ENCODE data around the gene RCOR1. TPM values are rescaled to one million over a fixed set of nuclear protein-coding genes. Genes with fewer than 3 reads are reported as not detected.

Gene RCOR1
- polyA plus RNA-seq, 2 of the 4 experiments (the other 2 are of a cell fraction): 17.7 to 24.7 TPM

DNA sequence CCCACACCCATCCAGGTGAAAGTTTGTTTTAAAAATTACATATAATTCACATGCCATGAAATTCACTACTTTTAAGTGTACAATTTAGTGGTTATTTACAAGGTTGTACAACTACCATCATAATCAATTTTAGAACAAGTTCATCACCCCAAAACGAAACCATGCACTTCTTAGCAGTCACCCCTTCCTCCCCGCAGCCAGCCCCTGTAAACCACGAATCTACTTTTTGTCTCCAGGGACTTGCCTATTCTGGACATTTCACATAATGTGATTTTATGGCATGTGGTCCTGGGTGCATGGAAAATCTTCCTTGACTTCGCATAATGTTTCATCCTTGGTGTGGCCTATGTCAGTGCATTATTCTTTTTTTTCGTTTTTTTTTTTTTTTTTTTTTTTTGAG lies 165.6 kb downstream of the RCOR1 start:
- FAIRE-seq (no peak), DNase-seq (ENCODE audit: low read depth in 1 of 2, low spot score in 1 of 2) (no peak), ATAC-seq (no peak)
- Histone ChIP-seq H3K4me2 (no peak overlapping the region), H3K4me3 (no peak overlapping the region), H3K9me3 (no peaks in the 10 kb centered on the region), H3K4me1 (no peaks in the 10 kb centered on the region), H3K27ac (no peak overlapping the region)
- TF ChIP-seq, protein P1, sequence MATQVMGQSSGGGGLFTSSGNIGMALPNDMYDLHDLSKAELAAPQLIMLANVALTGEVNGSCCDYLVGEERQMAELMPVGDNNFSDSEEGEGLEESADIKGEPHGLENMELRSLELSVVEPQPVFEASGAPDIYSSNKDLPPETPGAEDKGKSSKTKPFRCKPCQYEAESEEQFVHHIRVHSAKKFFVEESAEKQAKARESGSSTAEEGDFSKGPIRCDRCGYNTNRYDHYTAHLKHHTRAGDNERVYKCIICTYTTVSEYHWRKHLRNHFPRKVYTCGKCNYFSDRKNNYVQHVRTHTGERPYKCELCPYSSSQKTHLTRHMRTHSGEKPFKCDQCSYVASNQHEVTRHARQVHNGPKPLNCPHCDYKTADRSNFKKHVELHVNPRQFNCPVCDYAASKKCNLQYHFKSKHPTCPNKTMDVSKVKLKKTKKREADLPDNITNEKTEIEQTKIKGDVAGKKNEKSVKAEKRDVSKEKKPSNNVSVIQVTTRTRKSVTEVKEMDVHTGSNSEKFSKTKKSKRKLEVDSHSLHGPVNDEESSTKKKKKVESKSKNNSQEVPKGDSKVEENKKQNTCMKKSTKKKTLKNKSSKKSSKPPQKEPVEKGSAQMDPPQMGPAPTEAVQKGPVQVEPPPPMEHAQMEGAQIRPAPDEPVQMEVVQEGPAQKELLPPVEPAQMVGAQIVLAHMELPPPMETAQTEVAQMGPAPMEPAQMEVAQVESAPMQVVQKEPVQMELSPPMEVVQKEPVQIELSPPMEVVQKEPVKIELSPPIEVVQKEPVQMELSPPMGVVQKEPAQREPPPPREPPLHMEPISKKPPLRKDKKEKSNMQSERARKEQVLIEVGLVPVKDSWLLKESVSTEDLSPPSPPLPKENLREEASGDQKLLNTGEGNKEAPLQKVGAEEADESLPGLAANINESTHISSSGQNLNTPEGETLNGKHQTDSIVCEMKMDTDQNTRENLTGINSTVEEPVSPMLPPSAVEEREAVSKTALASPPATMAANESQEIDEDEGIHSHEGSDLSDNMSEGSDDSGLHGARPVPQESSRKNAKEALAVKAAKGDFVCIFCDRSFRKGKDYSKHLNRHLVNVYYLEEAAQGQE (IDR thresholded peaks at IDR 0.05): no peak
- TF ChIP-seq SREBF2 (IDR thresholded peaks at IDR 0.05) (no peak), RFX5 (IDR thresholded peaks at IDR 0.05) (no peak), SMC3 (IDR thresholded peaks at IDR 0.05) (no peak), FOSB (CRISPR knock-in tag; IDR thresholded peaks at IDR 0.05) (no peak), HOXB13 (CRISPR knock-in tag; IDR thresholded peaks at IDR 0.05; ENCODE audit: low read depth) (no peak), EHMT2 (IDR thresholded peaks at IDR 0.05; ENCODE audit: low read depth) (no peak), RCOR1 (IDR thresholded peaks at IDR 0.05; ENCODE audit: low read depth, low read length) (no peak)
- TF ChIP-seq, protein P2, sequence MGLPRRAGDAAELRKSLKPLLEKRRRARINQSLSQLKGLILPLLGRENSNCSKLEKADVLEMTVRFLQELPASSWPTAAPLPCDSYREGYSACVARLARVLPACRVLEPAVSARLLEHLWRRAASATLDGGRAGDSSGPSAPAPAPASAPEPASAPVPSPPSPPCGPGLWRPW (IDR thresholded peaks at IDR 0.05): no peak
- POLR2A ChIA-PET: no interaction called here
- 75% methylated on average over 5 of the region's 5 CpGs for WGBS (ENCODE audit: missing lambda C conversion rate)
- CTCF ChIA-PET: no interaction called here

DNA sequence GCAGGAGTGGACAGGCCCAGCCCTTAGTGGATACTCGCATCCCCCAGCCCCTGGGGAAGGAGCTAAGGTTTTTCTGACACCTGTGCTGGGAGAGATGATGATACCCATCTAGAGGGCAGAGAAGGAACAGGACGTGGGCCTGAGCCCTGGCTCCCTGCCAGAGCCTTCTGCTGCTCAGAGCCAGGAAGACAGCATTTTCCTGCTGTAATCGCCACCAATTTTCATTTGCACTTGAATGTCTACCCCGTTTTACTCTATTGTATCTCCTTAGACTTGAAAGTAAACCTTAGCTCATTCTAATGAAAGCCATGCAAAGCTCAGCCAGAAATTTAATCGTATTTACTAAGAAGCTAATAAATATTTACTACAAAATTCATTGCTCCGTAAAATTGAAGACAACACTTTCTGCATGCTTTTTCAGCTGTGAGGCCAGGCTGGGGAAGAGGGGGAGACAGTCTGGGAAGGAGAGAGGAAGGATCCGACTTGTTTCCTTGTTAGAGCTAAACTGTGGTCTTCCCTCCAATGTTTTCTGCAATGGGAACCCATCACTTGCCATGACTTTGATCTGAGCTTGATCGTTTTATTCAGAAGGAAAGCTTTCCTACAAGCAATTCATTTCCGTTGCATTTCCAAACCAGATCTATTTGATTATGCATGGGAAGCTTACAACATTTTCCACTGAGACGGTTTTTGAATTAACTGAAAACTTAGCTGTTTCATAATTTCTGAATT lies 167.2 kb downstream of the RCOR1 start:
- 73% methylated on average over 10 of the region's 10 CpGs for WGBS (ENCODE audit: missing lambda C conversion rate)
- no peaks in the 10 kb centered on the region for H3K4me1 ChIP-seq
- no peak overlapping the region for H3K4me3 ChIP-seq
- TF ChIP-seq ZC3H11A (IDR thresholded peaks at IDR 0.05): no peak
- TF ChIP-seq NFE2L2 (conservative IDR thresholded peaks at IDR 0.05; ENCODE audit: low read length): no peak
- no peak for TF ChIP-seq HEYL (CRISPR knock-in tag; IDR thresholded peaks at IDR 0.05)
- TF ChIP-seq HOXB13 (CRISPR knock-in tag; IDR thresholded peaks at IDR 0.05; ENCODE audit: low read depth): no peak
- TF ChIP-seq RCOR1 (IDR thresholded peaks at IDR 0.05; ENCODE audit: low read depth, low read length): no peak
- TF ChIP-seq, protein P3, sequence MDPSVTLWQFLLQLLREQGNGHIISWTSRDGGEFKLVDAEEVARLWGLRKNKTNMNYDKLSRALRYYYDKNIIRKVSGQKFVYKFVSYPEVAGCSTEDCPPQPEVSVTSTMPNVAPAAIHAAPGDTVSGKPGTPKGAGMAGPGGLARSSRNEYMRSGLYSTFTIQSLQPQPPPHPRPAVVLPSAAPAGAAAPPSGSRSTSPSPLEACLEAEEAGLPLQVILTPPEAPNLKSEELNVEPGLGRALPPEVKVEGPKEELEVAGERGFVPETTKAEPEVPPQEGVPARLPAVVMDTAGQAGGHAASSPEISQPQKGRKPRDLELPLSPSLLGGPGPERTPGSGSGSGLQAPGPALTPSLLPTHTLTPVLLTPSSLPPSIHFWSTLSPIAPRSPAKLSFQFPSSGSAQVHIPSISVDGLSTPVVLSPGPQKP (IDR thresholded peaks at IDR 0.05; ENCODE audit: low read depth, low read length): no peak
- TF ChIP-seq, protein P4, sequence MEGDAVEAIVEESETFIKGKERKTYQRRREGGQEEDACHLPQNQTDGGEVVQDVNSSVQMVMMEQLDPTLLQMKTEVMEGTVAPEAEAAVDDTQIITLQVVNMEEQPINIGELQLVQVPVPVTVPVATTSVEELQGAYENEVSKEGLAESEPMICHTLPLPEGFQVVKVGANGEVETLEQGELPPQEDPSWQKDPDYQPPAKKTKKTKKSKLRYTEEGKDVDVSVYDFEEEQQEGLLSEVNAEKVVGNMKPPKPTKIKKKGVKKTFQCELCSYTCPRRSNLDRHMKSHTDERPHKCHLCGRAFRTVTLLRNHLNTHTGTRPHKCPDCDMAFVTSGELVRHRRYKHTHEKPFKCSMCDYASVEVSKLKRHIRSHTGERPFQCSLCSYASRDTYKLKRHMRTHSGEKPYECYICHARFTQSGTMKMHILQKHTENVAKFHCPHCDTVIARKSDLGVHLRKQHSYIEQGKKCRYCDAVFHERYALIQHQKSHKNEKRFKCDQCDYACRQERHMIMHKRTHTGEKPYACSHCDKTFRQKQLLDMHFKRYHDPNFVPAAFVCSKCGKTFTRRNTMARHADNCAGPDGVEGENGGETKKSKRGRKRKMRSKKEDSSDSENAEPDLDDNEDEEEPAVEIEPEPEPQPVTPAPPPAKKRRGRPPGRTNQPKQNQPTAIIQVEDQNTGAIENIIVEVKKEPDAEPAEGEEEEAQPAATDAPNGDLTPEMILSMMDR (IDR thresholded peaks at IDR 0.05): no peak
- TF ChIP-seq HOXB5 (CRISPR knock-in tag; IDR thresholded peaks at IDR 0.05): no peak
- TF ChIP-seq, protein P5, sequence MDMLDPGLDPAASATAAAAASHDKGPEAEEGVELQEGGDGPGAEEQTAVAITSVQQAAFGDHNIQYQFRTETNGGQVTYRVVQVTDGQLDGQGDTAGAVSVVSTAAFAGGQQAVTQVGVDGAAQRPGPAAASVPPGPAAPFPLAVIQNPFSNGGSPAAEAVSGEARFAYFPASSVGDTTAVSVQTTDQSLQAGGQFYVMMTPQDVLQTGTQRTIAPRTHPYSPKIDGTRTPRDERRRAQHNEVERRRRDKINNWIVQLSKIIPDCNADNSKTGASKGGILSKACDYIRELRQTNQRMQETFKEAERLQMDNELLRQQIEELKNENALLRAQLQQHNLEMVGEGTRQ (IDR thresholded peaks at IDR 0.05): no peak
- no peak for TF ChIP-seq SREBF2 (IDR thresholded peaks at IDR 0.05)
- TF ChIP-seq CBX2 (IDR thresholded peaks at IDR 0.05; ENCODE audit: borderline replicate concordance, low read depth): no peak
- no peak for TF ChIP-seq PHF8 (IDR thresholded peaks at IDR 0.05; ENCODE audit: borderline replicate concordance, low read depth)
- TF ChIP-seq CBX8 (IDR thresholded peaks at IDR 0.05): no peak
- TF ChIP-seq, protein P6, sequence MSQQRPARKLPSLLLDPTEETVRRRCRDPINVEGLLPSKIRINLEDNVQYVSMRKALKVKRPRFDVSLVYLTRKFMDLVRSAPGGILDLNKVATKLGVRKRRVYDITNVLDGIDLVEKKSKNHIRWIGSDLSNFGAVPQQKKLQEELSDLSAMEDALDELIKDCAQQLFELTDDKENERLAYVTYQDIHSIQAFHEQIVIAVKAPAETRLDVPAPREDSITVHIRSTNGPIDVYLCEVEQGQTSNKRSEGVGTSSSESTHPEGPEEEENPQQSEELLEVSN (IDR thresholded peaks at IDR 0.05; ENCODE audit: borderline replicate concordance, low read depth): no peak
- TF ChIP-seq FOSB (CRISPR knock-in tag; IDR thresholded peaks at IDR 0.05): no peak
- no peak for TF ChIP-seq POLR2A (IDR thresholded peaks at IDR 0.05; ENCODE audit: low read length)
- TF ChIP-seq, protein P7, sequence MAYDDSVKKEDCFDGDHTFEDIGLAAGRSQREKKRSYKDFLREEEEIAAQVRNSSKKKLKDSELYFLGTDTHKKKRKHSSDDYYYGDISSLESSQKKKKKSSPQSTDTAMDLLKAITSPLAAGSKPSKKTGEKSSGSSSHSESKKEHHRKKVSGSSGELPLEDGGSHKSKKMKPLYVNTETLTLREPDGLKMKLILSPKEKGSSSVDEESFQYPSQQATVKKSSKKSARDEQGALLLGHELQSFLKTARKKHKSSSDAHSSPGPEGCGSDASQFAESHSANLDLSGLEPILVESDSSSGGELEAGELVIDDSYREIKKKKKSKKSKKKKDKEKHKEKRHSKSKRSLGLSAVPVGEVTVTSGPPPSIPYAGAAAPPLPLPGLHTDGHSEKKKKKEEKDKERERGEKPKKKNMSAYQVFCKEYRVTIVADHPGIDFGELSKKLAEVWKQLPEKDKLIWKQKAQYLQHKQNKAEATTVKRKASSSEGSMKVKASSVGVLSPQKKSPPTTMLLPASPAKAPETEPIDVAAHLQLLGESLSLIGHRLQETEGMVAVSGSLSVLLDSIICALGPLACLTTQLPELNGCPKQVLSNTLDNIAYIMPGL (CRISPR knock-in tag; IDR thresholded peaks at IDR 0.05; ENCODE audit: borderline replicate concordance): no peak
- TF ChIP-seq CEBPB (IDR thresholded peaks at IDR 0.05): no peak
- TF ChIP-seq NR3C1 (IDR thresholded peaks at IDR 0.05): no peak
- no peak overlapping the region for H3K4me2 ChIP-seq
- POLR2A ChIA-PET: no interaction called here
- CTCF ChIA-PET: interaction anchor here (0.5 to 1.7 kb wide), 4 partner anchors 13 to 180 kb away, joined by 5 to 6 read pairs (median 5); no protein-coding TSS in a partner anchor
- FAIRE-seq (no peak), DNase-seq (ENCODE audit: low read depth in 1 of 2, low spot score in 1 of 2) (no peak), ATAC-seq (peak; percentile 14 to 30; a peak in 2 of 6 replicates)
- H3K27ac ChIP-seq: no peak overlapping the region
- no peaks in the 10 kb centered on the region for H3K9me3 ChIP-seq

Measured in A549 (cell line).